ENCODE data around the gene KCP.

KCP gene

GRCh38 chr7:128899392-128899791, 11.1 kb downstream of the KCP start:
- no peak overlapping the region for H3K27ac ChIP-seq
- ChIA-PET CTCF (no interaction called here), POLR2A (ENCODE audit: low non-redundant PET) (no interaction called here)
- DNase-seq (ENCODE audit: low spot score): no peak
- no peak for TF ChIP-seq CTCF (conservative IDR thresholded peaks at IDR 0.05; ENCODE audit: low read depth)

- H3K27ac ChIP-seq: no peak overlapping the region
- CTCF ChIA-PET: no interaction called here
- DNase-seq (ENCODE audit: low spot score): no peak
- no peak for TF ChIP-seq CTCF (conservative IDR thresholded peaks at IDR 0.05; ENCODE audit: low read depth)
- POLR2A ChIA-PET (ENCODE audit: low non-redundant PET): no interaction called here
These were observed 15.2 kb downstream of the KCP start for GRCh38 chr7:128895320-128895719.

GRCh38 chr7:128894101-128894440, 16.4 kb downstream of the KCP start:
- ChIA-PET CTCF (interaction anchor here (0.6 kb wide), 1 partner anchor 14 kb away, joined by 4 read pairs; no protein-coding TSS in a partner anchor), POLR2A (ENCODE audit: low non-redundant PET) (no interaction called here)
- H3K27ac ChIP-seq: no peak overlapping the region
- no peak for TF ChIP-seq CTCF (conservative IDR thresholded peaks at IDR 0.05; ENCODE audit: low read depth)
- DNase-seq (ENCODE audit: low spot score): no peak

- H3K27ac ChIP-seq: peak overlapping the region; percentile 54
- peak; percentile 85 for DNase-seq (ENCODE audit: low spot score)
- CTCF ChIA-PET: interaction anchor here (0.6 to 0.9 kb wide), 3 partner anchors 10 to 259 kb away, joined by 3 to 4 read pairs (median 4); no protein-coding TSS in a partner anchor
These were observed 17.0 kb downstream of the KCP start for GRCh38 chr7:128893251-128894100.

GRCh38 chr7:128892521-128893250, 17.8 kb downstream of the KCP start:
- no peak for DNase-seq (ENCODE audit: low spot score)
- ChIA-PET CTCF (interaction anchor here (0.6 to 0.9 kb wide), 2 partner anchors 9 to 260 kb away, joined by 3 to 4 read pairs; no protein-coding TSS in a partner anchor), POLR2A (ENCODE audit: low non-redundant PET) (interaction anchor here (0.6 kb wide), 1 partner anchor 161 kb away, joined by 5 read pairs; no protein-coding TSS in a partner anchor)
- no peak for TF ChIP-seq CTCF (conservative IDR thresholded peaks at IDR 0.05; ENCODE audit: low read depth)
- H3K27ac ChIP-seq: peak overlapping the region; percentile 54

More at GRCh38 chr7:128893251-128894100, 17.0 kb downstream of the KCP start:
- no peak for TF ChIP-seq CTCF (conservative IDR thresholded peaks at IDR 0.05; ENCODE audit: low read depth)
- POLR2A ChIA-PET (ENCODE audit: low non-redundant PET): no interaction called here

GRCh38 chr7:128891942-128892269, 18.6 kb downstream of the KCP start:
- ChIA-PET CTCF (interaction anchor here (0.5 to 0.7 kb wide), 2 partner anchors 31 to 33 kb away, joined by 3 to 4 read pairs; no protein-coding TSS in a partner anchor), POLR2A (ENCODE audit: low non-redundant PET) (no interaction called here)
- peak overlapping the region; percentile 54 for H3K27ac ChIP-seq
- DNase-seq (ENCODE audit: low spot score): no peak
- TF ChIP-seq CTCF (conservative IDR thresholded peaks at IDR 0.05; ENCODE audit: low read depth): no peak
